ENCODE results near the gene HOMER1.

DNA sequence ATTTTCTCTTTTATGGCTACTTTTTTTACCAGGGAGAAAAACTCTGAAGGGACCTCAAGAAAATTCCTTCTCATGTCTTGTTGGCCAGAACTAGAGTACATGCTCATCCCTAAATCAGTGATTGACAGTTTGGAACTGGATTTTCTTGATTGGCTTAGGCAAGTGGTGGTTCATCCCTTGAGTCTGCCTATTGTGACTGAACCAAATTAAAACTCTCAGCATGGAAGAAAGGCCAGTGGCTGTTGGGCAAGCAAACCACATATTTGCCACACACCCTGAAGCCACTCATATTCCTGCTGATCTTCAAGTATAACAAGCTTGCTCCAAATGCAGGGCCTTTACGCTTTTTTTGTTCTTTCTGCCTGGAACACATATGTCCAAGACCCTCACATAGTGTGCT lies 7.2 kb upstream of the HOMER1 start:
- TF ChIP-seq, protein P1, sequence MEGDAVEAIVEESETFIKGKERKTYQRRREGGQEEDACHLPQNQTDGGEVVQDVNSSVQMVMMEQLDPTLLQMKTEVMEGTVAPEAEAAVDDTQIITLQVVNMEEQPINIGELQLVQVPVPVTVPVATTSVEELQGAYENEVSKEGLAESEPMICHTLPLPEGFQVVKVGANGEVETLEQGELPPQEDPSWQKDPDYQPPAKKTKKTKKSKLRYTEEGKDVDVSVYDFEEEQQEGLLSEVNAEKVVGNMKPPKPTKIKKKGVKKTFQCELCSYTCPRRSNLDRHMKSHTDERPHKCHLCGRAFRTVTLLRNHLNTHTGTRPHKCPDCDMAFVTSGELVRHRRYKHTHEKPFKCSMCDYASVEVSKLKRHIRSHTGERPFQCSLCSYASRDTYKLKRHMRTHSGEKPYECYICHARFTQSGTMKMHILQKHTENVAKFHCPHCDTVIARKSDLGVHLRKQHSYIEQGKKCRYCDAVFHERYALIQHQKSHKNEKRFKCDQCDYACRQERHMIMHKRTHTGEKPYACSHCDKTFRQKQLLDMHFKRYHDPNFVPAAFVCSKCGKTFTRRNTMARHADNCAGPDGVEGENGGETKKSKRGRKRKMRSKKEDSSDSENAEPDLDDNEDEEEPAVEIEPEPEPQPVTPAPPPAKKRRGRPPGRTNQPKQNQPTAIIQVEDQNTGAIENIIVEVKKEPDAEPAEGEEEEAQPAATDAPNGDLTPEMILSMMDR (IDR thresholded peaks at IDR 0.05): no peak
- TF ChIP-seq EZH2 (IDR thresholded peaks at IDR 0.05): no peak
- TF ChIP-seq EZH2phosphoT487 (IDR thresholded peaks at IDR 0.05): no peak
